Osteocyte (in vitro differentiated cells): Measurements from ENCODE around the gene GRIK5. TPM values are rescaled to one million over a fixed set of nuclear protein-coding genes. Genes with fewer than 3 reads are reported as not detected.

Source experiments
- DNase-seq: peaks from one replicate; pipeline ENCODE4 v3.0.0; 2021; ENCODE audit warnings: mixed read lengths; ENCODE audit not compliant: unreplicated experiment; ENCODE audit errors: extremely low spot score
- H3K27ac Mint-ChIP-seq: one replicate; pipeline ENCODE4 v1.8.0; 2021; ENCODE audit warnings: mild to moderate bottlenecking, mixed read lengths; ENCODE audit not compliant: unreplicated experiment
- H3K27me3 Mint-ChIP-seq: one replicate; pipeline ENCODE4 v1.8.0; 2021; ENCODE audit warnings: mixed read lengths; ENCODE audit not compliant: unreplicated experiment
- H3K36me3 Mint-ChIP-seq: one replicate; pipeline ENCODE4 v1.8.0; 2021; ENCODE audit warnings: mixed read lengths; ENCODE audit not compliant: unreplicated experiment
- H3K4me1 Mint-ChIP-seq: one replicate; pipeline ENCODE4 v1.8.0; 2021; ENCODE audit warnings: mixed read lengths; ENCODE audit not compliant: unreplicated experiment
- H3K4me3 Mint-ChIP-seq: one replicate; pipeline ENCODE4 v1.8.0; 2021; ENCODE audit warnings: mild to moderate bottlenecking, moderate library complexity, mixed read lengths; ENCODE audit not compliant: unreplicated experiment
- H3K9me3 Mint-ChIP-seq: one replicate; pipeline ENCODE4 v1.8.0; 2021; ENCODE audit warnings: mixed read lengths; ENCODE audit not compliant: unreplicated experiment
- CTCF ChIP-seq: fragments of 200-600 bp; sonication (generic); IDR thresholded peaks from 2 replicates; pipeline ENCODE4 v1.5.0; 2021; ENCODE audit warnings: antibody characterized with exemption, mild to moderate bottlenecking, moderate library complexity
- total RNA-seq: library from RNA; stranded (reverse); gene quantifications from 2 replicates; pipeline ENCODE4 v1.2.1, GENCODE V29; 2021

Gene GRIK5
- total RNA-seq, 1 donor from 2014 or later = 0.38 TPM

GRCh38 chr19:42095142-42095813, 25.3 kb upstream of the GRIK5 start:
- no peak for TF ChIP-seq CTCF
- Mint-ChIP-seq H3K9me3 (no peaks in the 10 kb centered on the region), H3K4me1 (peaks cover 5% of the 10 kb centered on the region), H3K27me3 (no peaks in the 10 kb centered on the region), H3K36me3 (no peaks in the 10 kb centered on the region), H3K27ac (no peak overlapping the region), H3K4me3 (no peak overlapping the region)
- DNase-seq = no peak

- Mint-ChIP-seq H3K4me1 (peaks cover 9% of the 10 kb centered on the region), H3K27ac (no peak overlapping the region), H3K9me3 (no peaks in the 10 kb centered on the region), H3K27me3 (no peaks in the 10 kb centered on the region), H3K4me3 (no peak overlapping the region), H3K36me3 (no peaks in the 10 kb centered on the region)
- no peak for TF ChIP-seq CTCF
- DNase-seq = no peak
Measured at GRCh38 chr19:42093926-42094325, 23.9 kb upstream of the GRIK5 start.

DNA sequence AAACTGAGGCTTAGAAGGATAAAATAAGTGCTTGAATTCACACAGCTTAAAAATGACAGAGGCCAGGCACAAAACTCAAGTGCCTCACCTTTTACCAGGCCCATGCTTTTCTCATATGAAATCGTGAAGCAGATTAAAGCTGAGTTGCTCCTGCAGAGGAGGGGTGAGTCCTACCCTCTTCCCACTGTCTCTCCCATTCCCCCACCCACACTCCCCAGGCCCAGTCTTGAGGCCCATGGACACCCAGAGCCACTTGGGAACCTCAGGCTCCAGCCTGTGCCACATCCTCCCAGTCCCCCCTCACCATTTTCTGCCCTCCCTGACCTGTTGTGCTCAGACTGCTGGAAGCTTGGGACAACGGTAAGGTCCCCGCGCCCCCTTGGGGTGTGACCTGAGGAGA, 23.5 kb upstream of the GRIK5 start:
- H3K9me3 Mint-ChIP-seq = no peaks in the 10 kb centered on the region
- no peak for DNase-seq
- H3K27ac Mint-ChIP-seq = no peak overlapping the region
- H3K27me3 Mint-ChIP-seq = no peaks in the 10 kb centered on the region
- no peak for TF ChIP-seq CTCF
- no peak overlapping the region for H3K4me3 Mint-ChIP-seq
- peaks cover 14% of the 10 kb centered on the region for H3K4me1 Mint-ChIP-seq
- H3K36me3 Mint-ChIP-seq = no peaks in the 10 kb centered on the region

GRCh38 chr19:42092350-42092749, 22.3 kb upstream of the GRIK5 start:
- TF ChIP-seq CTCF = peak; percentile 47
- Mint-ChIP-seq H3K9me3 (no peaks in the 10 kb centered on the region), H3K4me3 (no peak overlapping the region), H3K27me3 (no peaks in the 10 kb centered on the region), H3K36me3 (no peaks in the 10 kb centered on the region), H3K4me1 (peaks cover 23% of the 10 kb centered on the region), H3K27ac (no peak overlapping the region)
- no peak for DNase-seq

DNA sequence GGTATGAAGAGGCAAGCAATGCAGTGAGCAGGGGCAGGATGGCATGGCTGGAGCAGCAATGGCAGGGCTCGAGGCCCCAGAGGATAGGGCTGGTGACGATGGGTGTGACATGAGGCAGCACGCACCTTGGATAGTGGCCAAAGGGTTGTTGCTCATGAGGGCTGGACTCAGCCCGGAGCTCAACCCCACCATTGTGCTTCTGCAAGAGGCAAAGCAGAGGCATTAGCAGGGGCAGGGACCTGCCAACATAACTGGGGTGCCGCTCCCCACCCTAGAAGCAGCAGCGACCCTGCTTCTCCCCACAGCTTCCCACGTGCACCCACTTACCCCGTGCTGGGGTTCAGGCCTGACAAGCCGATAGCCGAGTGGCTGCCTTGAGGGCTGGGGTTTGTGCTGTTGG, 21.7 kb upstream of the GRIK5 start:
- DNase-seq = no peak

More for the DNA sequence above, 21.7 kb upstream of the GRIK5 start:
- Mint-ChIP-seq H3K36me3 (no peaks in the 10 kb centered on the region), H3K27me3 (no peaks in the 10 kb centered on the region), H3K9me3 (no peaks in the 10 kb centered on the region), H3K27ac (no peak overlapping the region), H3K4me1 (peaks cover 26% of the 10 kb centered on the region), H3K4me3 (no peak overlapping the region)
- no peak for TF ChIP-seq CTCF
